Trophoblast cell (in vitro differentiated cells and primary cell): ENCODE data around the gene PCLO. TPM values are rescaled to one million over a fixed set of nuclear protein-coding genes. Genes with fewer than 3 reads are reported as not detected.

Source experiments
- DNase-seq, 2 donors: peaks; one replicate each; pipeline ENCODE4 v3.0.0-alpha.2; 2016
- H2AFZ ChIP-seq: 2 replicates; pipeline ENCODE4 v1.6.1; 2013; ENCODE audit warnings: low read length, moderate library complexity, mild to moderate bottlenecking; ENCODE audit not compliant: insufficient read depth, poor library complexity
- H2AK5ac ChIP-seq: 2 replicates; pipeline ENCODE4 v1.6.1; 2013; ENCODE audit warnings: mild to moderate bottlenecking, low read length
- H2BK120ac ChIP-seq: 2 replicates; pipeline ENCODE4 v1.6.1; 2013; ENCODE audit warnings: low read length, mild to moderate bottlenecking, moderate library complexity; ENCODE audit not compliant: insufficient read depth, poor library complexity
- H2BK12ac ChIP-seq: 2 replicates; pipeline ENCODE4 v1.6.1; 2013; ENCODE audit warnings: mild to moderate bottlenecking, low read length, moderate library complexity
- H2BK5ac ChIP-seq: 2 replicates; pipeline ENCODE4 v1.6.1; 2013; ENCODE audit warnings: low read length, low read depth, moderate library complexity, mild to moderate bottlenecking; ENCODE audit not compliant: poor library complexity
- H3K14ac ChIP-seq: 2 replicates; pipeline ENCODE4 v1.6.1; 2013; ENCODE audit warnings: mild to moderate bottlenecking, low read length
- H3K18ac ChIP-seq: 2 replicates; pipeline ENCODE4 v1.6.1; 2013; ENCODE audit warnings: mild to moderate bottlenecking, low read length
- H3K23ac ChIP-seq: 2 replicates; pipeline ENCODE4 v1.6.1; 2013; ENCODE audit warnings: low read length
- H3K27ac ChIP-seq: 2 replicates; pipeline ENCODE4 v1.5.1; 2013; ENCODE audit warnings: low read depth, mild to moderate bottlenecking, inconsistent platforms, low read length, moderate library complexity
- H3K27me3 ChIP-seq: 2 replicates; pipeline ENCODE4 v1.6.1; 2013; ENCODE audit warnings: inconsistent platforms, mild to moderate bottlenecking, low read length, moderate library complexity; ENCODE audit not compliant: insufficient read depth
- H3K36me3 ChIP-seq, 2 experiments: 1 replicate in 1 of 2; 2 replicates in 1 of 2; pipeline ENCODE4 v1.6.1; 2013; ENCODE audit warnings: low read length in 2 of 2, mild to moderate bottlenecking in 2 of 2, moderate library complexity in 1 of 2; ENCODE audit not compliant: insufficient read depth in 2 of 2, control insufficient read depth in 1 of 2
- H3K4ac ChIP-seq: 2 replicates; pipeline ENCODE4 v1.6.1; 2013; ENCODE audit warnings: low read depth, mild to moderate bottlenecking, low read length, moderate library complexity
- H3K4me1 ChIP-seq, 2 experiments: 1 replicate in 1 of 2; 2 replicates in 1 of 2; pipeline ENCODE4 v1.6.1; 2013; ENCODE audit warnings: low read length in 2 of 2, mild to moderate bottlenecking in 2 of 2, moderate library complexity in 1 of 2; ENCODE audit not compliant: insufficient read depth in 2 of 2, control insufficient read depth in 1 of 2
- H3K4me2 ChIP-seq: 2 replicates; pipeline ENCODE4 v1.6.1; 2013; ENCODE audit warnings: inconsistent platforms, mild to moderate bottlenecking, low read length, moderate library complexity
- H3K4me3 ChIP-seq: 2 replicates; pipeline ENCODE4 v1.5.1; 2013; ENCODE audit warnings: mild to moderate bottlenecking, low read depth, low read length, inconsistent platforms
- H3K79me1 ChIP-seq: one replicate; pipeline ENCODE4 v1.6.1; 2013; ENCODE audit warnings: low read length
- H3K79me2 ChIP-seq: 2 replicates; pipeline ENCODE4 v1.6.1; 2013; ENCODE audit warnings: low read length, mild to moderate bottlenecking; ENCODE audit not compliant: control insufficient read depth, insufficient read depth, poor library complexity
- H3K9ac ChIP-seq: 2 replicates; pipeline ENCODE4 v1.6.1; 2013; ENCODE audit warnings: mild to moderate bottlenecking, low read length
- H3K9me3 ChIP-seq: 2 replicates; pipeline ENCODE4 v1.6.1; 2013; ENCODE audit warnings: low read depth, mild to moderate bottlenecking, control low read depth, inconsistent platforms, low read length; ENCODE audit not compliant: insufficient read depth
- H4K12ac ChIP-seq: 2 replicates; pipeline ENCODE4 v1.6.1; 2013; ENCODE audit warnings: low read depth, mild to moderate bottlenecking, low read length, moderate library complexity
- H4K8ac ChIP-seq: 2 replicates; pipeline ENCODE4 v1.6.1; 2013; ENCODE audit warnings: low read depth, mild to moderate bottlenecking, low read length, moderate library complexity
- H4K91ac ChIP-seq: one replicate; pipeline ENCODE4 v1.6.1; 2013; ENCODE audit warnings: low read depth, mild to moderate bottlenecking, low read length, moderate library complexity
- WGBS: extraction: QIAGEN DNeasy Blood & Tissue Kit; methylation state at CpG from one replicate; pipeline ENCODE4 v1.1.7; 2013; ENCODE audit warnings: missing lambda C conversion rate; ENCODE audit not compliant: insufficient read length, insufficient coverage; ENCODE audit errors: extremely low coverage; 5-methylcytosine and 5-hydroxymethylcytosine counted together
- polyA plus RNA-seq: library from polyadenylated mRNA; stranded (reverse); fragments of 200-250 nt; gene quantifications from 2 replicates; pipeline ENCODE4 v1.2.3, GENCODE V29; 2013

Gene PCLO, protein sequence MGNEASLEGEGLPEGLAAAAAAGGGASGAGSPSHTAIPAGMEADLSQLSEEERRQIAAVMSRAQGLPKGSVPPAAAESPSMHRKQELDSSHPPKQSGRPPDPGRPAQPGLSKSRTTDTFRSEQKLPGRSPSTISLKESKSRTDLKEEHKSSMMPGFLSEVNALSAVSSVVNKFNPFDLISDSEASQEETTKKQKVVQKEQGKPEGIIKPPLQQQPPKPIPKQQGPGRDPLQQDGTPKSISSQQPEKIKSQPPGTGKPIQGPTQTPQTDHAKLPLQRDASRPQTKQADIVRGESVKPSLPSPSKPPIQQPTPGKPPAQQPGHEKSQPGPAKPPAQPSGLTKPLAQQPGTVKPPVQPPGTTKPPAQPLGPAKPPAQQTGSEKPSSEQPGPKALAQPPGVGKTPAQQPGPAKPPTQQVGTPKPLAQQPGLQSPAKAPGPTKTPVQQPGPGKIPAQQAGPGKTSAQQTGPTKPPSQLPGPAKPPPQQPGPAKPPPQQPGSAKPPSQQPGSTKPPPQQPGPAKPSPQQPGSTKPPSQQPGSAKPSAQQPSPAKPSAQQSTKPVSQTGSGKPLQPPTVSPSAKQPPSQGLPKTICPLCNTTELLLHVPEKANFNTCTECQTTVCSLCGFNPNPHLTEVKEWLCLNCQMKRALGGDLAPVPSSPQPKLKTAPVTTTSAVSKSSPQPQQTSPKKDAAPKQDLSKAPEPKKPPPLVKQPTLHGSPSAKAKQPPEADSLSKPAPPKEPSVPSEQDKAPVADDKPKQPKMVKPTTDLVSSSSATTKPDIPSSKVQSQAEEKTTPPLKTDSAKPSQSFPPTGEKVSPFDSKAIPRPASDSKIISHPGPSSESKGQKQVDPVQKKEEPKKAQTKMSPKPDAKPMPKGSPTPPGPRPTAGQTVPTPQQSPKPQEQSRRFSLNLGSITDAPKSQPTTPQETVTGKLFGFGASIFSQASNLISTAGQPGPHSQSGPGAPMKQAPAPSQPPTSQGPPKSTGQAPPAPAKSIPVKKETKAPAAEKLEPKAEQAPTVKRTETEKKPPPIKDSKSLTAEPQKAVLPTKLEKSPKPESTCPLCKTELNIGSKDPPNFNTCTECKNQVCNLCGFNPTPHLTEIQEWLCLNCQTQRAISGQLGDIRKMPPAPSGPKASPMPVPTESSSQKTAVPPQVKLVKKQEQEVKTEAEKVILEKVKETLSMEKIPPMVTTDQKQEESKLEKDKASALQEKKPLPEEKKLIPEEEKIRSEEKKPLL (N-terminal part only)
- polyA plus RNA-seq: 2.6 TPM in 2 replicates

DNA sequence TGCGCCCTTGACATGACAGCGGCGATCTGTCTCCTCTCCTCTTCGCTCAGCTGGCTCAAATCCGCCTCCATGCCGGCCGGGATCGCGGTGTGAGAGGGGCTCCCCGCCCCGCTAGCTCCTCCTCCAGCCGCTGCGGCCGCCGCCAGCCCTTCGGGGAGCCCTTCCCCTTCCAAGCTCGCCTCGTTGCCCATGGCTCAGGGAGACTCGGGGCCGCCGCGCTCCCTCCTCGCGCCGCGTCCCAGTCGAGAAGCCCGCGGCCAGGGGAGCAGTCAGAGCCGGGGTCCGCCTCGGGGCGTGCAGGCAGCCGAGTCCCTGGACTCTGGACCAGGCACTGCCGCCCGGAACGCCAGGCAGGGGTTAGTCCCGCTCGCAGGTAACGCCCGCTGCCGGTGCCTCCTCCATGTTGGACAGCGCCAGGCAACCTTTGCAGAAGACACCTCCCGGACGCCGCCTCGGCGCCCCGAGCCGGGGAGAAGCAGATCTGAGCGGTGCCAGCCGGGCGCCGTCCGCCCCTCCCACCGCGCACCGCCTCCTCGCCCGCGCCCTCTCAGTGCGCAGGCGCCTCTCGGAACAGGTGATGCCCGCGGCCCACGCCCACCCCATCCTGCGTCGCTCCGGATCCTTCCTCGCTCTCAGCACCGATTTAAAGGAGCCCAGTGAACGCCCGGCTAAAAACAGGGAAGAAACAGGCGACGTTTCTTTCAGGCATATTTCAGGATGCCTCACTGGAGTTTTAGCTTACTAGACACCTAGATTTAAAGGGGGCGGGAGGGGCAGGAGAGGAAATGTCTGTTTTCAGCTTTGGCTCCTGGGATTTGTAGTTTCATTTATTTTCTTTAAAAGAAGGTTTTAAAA, at the start of gene PCLO:
TSS of gene PCLO (minus strand) at position 483 of the 855 bp plus-strand sequence. CDS start at position 191, 292 bp downstream.
- Histone ChIP-seq H4K12ac (peak within 1 kb of the TSS; percentile 41), H4K8ac (peak within 1 kb of the TSS; percentile 58), H2BK5ac (peak within 1 kb of the TSS; percentile 20)

DNA sequence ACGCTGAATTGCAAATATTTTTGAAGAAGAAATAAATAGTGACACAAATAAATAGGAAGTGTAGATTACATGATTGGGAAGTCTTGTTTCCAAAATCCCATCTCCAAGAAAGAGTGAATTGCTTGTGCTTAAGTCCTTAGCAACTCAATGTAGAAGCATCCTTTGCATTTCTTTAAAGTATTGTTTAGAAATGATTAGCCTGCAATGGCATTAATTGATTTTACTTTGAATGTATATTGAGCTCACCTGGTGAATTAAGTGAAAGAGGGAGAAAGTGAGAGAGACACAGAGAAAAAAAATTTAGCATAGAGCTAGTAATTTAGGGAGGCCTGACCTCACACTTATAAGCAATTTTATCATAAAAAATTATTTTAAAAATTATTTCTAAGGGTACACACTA, 49.0 kb upstream of the PCLO start:
- H2BK120ac ChIP-seq: no peak overlapping the region
- no peak overlapping the region for H3K4me3 ChIP-seq
- H3K4me2 ChIP-seq: no peak overlapping the region
- no peaks in the 10 kb centered on the region for H3K79me2 ChIP-seq
- H3K14ac ChIP-seq: no peak overlapping the region
- WGBS: no CpG with 5 or more reads among the region's 1 CpG
- no peak overlapping the region for H4K8ac ChIP-seq
- H3K18ac ChIP-seq: no peak overlapping the region
- H4K91ac ChIP-seq: no peak overlapping the region
- no peak overlapping the region for H3K27ac ChIP-seq
- no peak overlapping the region for H2AK5ac ChIP-seq
- no peak overlapping the region for H2BK12ac ChIP-seq
- no peak overlapping the region for H4K12ac ChIP-seq
- H3K4ac ChIP-seq: no peak overlapping the region
- no peaks in the 10 kb centered on the region for H3K27me3 ChIP-seq
- H3K9me3 ChIP-seq: no peaks in the 10 kb centered on the region
- no peaks in the 10 kb centered on the region for H3K79me1 ChIP-seq
- no peak overlapping the region for H2AFZ ChIP-seq
- no peak overlapping the region for H3K23ac ChIP-seq
- H3K4me1 ChIP-seq: peaks cover 0 to 3% of the 10 kb centered on the region in 2 experiments
- no peak overlapping the region for H3K9ac ChIP-seq
- no peak overlapping the region for H2BK5ac ChIP-seq
- no peaks in the 10 kb centered on the region for H3K36me3 ChIP-seq
- DNase-seq: no peak

More for the DNA sequence above, at the start of gene PCLO:
- DNase-seq: peak; percentile 70 to 74
- H3K36me3 ChIP-seq: no peaks in the 10 kb centered on the region
- no peaks in the 10 kb centered on the region for H3K79me2 ChIP-seq
- H3K4me3 ChIP-seq: peak within 1 kb of the TSS; percentile 84
- H2AFZ ChIP-seq: peak within 1 kb of the TSS; percentile 85
- H2BK12ac ChIP-seq: no peak within 1 kb of the TSS
- peak within 1 kb of the TSS; percentile 28 for H2BK120ac ChIP-seq
- WGBS: no CpG with 5 or more reads among the region's 77 CpGs
- no peak within 1 kb of the TSS for H2AK5ac ChIP-seq
- peaks cover 0 to 2% of the 10 kb centered on the region in 2 experiments for H3K4me1 ChIP-seq
- H3K27me3 ChIP-seq: no peaks in the 10 kb centered on the region
- peak within 1 kb of the TSS; percentile 16 for H3K14ac ChIP-seq
- peak within 1 kb of the TSS; percentile 63 for H3K27ac ChIP-seq
- H3K79me1 ChIP-seq: no peaks in the 10 kb centered on the region
- no peaks in the 10 kb centered on the region for H3K9me3 ChIP-seq
- H3K4me2 ChIP-seq: peak within 1 kb of the TSS; percentile 84
- H3K4ac ChIP-seq: no peak within 1 kb of the TSS
- peak within 1 kb of the TSS; percentile 17 for H4K91ac ChIP-seq
- H3K9ac ChIP-seq: peak within 1 kb of the TSS; percentile 82
- peak within 1 kb of the TSS; percentile 10 for H3K18ac ChIP-seq
- H3K23ac ChIP-seq: no peak within 1 kb of the TSS

DNA sequence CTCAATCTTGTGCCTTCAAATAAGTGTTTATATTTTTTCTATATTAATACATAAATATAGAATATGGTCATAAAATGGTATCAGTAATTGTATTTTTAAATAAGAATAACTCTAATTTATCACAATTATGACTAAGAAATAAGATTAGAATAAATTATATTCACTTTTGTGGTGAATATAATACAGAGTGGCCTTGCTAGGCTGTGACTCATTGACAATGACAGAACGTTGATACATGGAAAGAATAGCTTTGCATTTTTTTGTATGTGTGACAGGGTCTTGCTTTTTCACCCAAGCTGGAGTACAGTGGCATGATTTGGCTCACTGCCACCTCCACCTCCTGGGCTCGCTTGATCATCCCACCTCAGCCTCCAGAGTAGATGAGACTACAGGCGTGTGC, 47.8 kb upstream of the PCLO start:
- H3K4ac ChIP-seq: no peak overlapping the region
- no peak overlapping the region for H2AK5ac ChIP-seq
- H4K8ac ChIP-seq: no peak overlapping the region
- no peak for DNase-seq
- H3K14ac ChIP-seq: no peak overlapping the region
- H2BK12ac ChIP-seq: no peak overlapping the region
- H2AFZ ChIP-seq: no peak overlapping the region
- peaks cover 0 to 3% of the 10 kb centered on the region in 2 experiments for H3K4me1 ChIP-seq
- H3K23ac ChIP-seq: no peak overlapping the region
- no peaks in the 10 kb centered on the region for H3K27me3 ChIP-seq
- no peak overlapping the region for H3K27ac ChIP-seq
- H3K18ac ChIP-seq: no peak overlapping the region
- no peaks in the 10 kb centered on the region for H3K36me3 ChIP-seq
- H4K91ac ChIP-seq: no peak overlapping the region
- WGBS: no CpG with 5 or more reads among the region's 3 CpGs
- no peaks in the 10 kb centered on the region for H3K9me3 ChIP-seq
- no peak overlapping the region for H2BK120ac ChIP-seq
- H4K12ac ChIP-seq: no peak overlapping the region
- no peak overlapping the region for H3K9ac ChIP-seq
- H3K4me2 ChIP-seq: no peak overlapping the region
- H3K4me3 ChIP-seq: no peak overlapping the region
- no peaks in the 10 kb centered on the region for H3K79me2 ChIP-seq
- H2BK5ac ChIP-seq: no peak overlapping the region
- no peaks in the 10 kb centered on the region for H3K79me1 ChIP-seq
